ENCODE data around the gene NTHL1.

NTHL1 gene

GRCh38 chr16:2083876-2084780 lies 36.5 kb upstream of the NTHL1 start:
- no peak for FAIRE-seq

GRCh38 chr16:2083409-2083808 lies 35.8 kb upstream of the NTHL1 start:
- FAIRE-seq = no peak

GRCh38 chr16:2082983-2083364 lies 35.3 kb upstream of the NTHL1 start:
- FAIRE-seq = no peak

GRCh38 chr16:2082171-2082982 lies 34.7 kb upstream of the NTHL1 start:
- no peak for FAIRE-seq

GRCh38 chr16:2081201-2082084 lies 33.8 kb upstream of the NTHL1 start:
- no peak for FAIRE-seq

- no peak for FAIRE-seq
Measured at GRCh38 chr16:2079991-2080390, 32.4 kb upstream of the NTHL1 start.

- no peak for FAIRE-seq
Measured at GRCh38 chr16:2079311-2079800, 31.7 kb upstream of the NTHL1 start.

GRCh38 chr16:2078691-2079090 lies 31.1 kb upstream of the NTHL1 start:
- FAIRE-seq = no peak

- FAIRE-seq = no peak
Measured at GRCh38 chr16:2078096-2078495, 30.5 kb upstream of the NTHL1 start.

GRCh38 chr16:2077696-2078095 lies 30.1 kb upstream of the NTHL1 start:
- FAIRE-seq = no peak

GRCh38 chr16:2077016-2077415 lies 29.4 kb upstream of the NTHL1 start:
- no peak for FAIRE-seq

- FAIRE-seq = no peak
Measured at GRCh38 chr16:2076072-2076865, 28.6 kb upstream of the NTHL1 start.

GRCh38 chr16:2075631-2076030 lies 28.0 kb upstream of the NTHL1 start:
- no peak for FAIRE-seq

GRCh38 chr16:2074071-2074470 lies 26.4 kb upstream of the NTHL1 start:
- FAIRE-seq = no peak

GRCh38 chr16:2072926-2073325 lies 25.3 kb upstream of the NTHL1 start:
- no peak for FAIRE-seq

- FAIRE-seq = no peak
Measured at GRCh38 chr16:2071454-2072202, 24.0 kb upstream of the NTHL1 start.

- no peak for FAIRE-seq
Measured at GRCh38 chr16:2070576-2071453, 23.2 kb upstream of the NTHL1 start.

- no peak for FAIRE-seq
Measured at GRCh38 chr16:2066139-2066538, 18.5 kb upstream of the NTHL1 start.

GRCh38 chr16:2064368-2064945 lies 16.8 kb upstream of the NTHL1 start:
- no peak for FAIRE-seq

GRCh38 chr16:2063861-2064260 lies 16.2 kb upstream of the NTHL1 start:
- no peak for FAIRE-seq

Measured in endometrium (tissue), 2 donors.